HG03025 (cell line): ENCODE measurements around the gene CDS2.

Experiments used
- ATAC-seq: cut with Tn5 transposase; IDR thresholded peaks from one replicate; pipeline ENCODE4 v1.9.1; 2021; ENCODE audit warnings: mild to moderate bottlenecking, moderate library complexity; ENCODE audit not compliant: unreplicated experiment, low FRiP score

Gene CDS2

DNA sequence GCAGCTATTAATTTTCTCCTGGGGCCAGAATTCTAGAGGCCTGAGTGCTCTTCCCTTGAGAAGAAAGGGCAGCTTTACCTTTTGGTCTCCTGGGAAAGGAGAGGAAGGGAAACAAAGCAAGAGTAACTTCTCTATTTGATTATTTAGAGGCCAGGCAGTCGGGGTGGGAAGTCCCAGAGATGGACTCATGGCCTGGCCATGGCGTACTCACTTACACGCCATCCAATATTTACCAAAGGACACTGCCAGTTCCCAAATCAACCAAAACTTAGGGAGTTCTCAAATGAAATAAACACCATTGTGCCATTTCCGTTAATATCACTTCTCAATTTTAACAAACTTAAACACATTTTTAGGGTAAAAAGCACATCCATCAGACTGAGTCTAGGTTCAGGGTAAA, 76.6 kb downstream of the CDS2 start:
- no peak for ATAC-seq

GRCh38 chr20:5205348-5206210, 78.8 kb downstream of the CDS2 start:
- ATAC-seq, result peak; percentile 57

GRCh38 chr20:5207138-5207537, 80.3 kb downstream of the CDS2 start:
- ATAC-seq, result no peak

DNA sequence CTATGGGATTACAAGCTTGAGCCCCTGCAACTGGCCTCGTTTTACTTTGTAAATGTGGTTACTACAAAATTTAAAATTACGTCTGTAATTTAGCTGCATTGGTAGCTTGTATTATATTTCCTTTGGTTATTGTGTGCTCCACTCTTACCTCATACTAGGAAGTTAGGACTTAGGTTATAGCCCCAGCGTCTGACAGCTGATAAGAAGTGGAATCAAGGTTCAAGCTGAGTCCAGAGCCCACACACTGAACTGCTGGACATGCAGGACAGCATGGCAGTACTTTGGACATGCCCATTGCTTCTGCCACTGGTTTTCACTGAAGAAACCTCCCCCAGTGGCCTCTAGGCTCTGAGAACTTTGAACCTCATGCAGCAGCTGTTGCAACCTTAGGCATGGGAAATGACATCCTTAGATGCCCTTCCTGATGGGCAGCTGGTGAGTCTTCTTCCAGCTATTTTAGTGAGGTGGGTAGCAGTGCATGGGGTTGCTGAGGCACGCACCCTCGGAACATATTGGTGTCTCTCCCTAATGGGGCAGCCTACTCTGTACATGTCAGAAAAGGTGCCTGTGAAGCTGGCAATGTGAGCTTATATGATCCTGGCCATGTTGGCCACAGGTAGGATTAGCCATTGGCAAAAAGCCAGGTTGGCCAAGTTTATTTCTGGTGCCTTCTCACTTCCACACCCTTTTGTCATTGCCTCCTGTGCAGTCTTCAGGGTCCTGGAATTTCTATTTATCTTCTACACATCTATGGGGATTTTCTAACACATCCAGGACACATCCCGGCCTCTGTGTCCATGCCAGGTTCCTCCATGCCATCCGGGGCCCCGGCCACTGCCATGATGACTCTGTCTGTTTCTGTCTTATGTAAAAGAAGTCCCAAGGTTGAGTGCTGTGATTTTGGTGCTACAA, 85.3 kb downstream of the CDS2 start:
- no peak for ATAC-seq

DNA sequence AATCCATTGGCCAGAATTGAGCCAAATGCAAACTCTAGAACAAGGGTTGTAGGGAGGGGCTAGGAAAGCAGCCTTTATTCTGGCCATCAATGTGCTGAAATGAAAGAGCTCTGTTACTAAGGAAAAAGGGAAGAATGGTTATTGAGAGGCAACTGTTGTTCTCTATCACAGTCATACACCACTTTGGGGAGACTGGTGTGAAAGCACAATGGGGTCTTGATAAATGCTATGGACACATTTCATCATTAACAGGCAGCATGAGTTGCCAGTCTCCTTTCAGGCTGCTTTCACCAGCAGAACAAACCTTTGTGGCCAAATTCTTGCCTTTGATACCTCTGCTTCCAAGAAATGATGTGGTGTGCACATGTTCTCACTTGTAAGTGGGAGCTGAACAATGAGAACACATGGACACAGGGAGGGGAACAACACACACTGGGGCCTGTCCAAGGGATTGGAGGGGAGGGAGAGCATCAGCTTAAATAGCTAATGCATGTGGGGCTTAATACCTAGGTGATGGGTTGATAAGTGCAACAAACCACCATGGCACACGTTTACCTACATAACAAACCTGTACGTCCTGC, 86.2 kb downstream of the CDS2 start:
- no peak for ATAC-seq

DNA sequence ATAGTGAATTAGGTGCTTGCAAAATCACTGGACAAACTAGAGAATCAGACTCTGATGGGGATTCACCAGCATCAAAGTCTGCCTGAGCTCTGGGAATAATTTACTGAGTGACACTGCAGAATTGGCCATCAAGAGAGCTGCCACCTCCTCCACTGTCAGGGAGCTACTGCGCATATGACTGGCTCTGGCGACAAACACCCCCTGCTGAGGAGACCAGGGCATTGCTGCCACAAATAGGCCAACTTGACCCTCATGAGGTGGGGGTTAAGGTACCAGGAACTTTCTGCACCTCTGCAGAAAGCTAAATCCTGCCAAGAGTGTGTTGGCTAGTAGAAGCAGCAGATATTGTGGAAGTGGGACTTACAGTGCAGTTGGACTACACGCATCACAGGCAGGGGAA, 88.0 kb downstream of the CDS2 start:
- no peak for ATAC-seq

DNA sequence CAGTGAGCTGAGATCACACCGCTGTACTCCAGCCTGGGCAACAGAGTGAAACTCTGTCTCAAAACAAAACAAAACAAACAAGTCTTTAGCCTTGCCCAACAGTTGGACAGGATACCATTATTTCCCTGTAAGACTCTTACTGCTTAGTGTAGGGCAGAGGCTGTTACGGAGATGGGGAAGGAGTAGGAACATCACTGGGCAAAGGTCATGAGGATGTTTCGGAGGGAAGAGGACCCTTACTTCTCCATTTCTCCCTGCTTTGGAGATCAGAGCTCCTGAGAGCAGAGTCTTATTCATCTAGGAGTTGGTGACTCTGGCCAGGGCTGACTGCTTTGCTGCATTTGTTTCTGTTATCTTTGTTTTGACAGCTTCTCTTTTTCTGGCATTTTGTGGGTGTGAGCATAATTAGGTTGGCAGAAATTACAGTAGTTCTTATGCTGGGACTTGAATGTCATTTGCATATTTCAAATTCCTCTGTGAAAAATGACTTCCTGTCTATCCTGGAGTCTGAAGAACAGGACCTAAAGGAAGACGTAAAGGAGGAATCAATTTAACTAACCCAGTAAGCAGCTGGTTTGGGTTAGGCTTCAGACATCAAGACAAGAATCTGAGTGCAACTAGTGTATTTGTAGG, 89.0 kb downstream of the CDS2 start:
- ATAC-seq, result no peak

- ATAC-seq, result no peak
These were observed 89.9 kb downstream of the CDS2 start for GRCh38 chr20:5216663-5217062.

DNA sequence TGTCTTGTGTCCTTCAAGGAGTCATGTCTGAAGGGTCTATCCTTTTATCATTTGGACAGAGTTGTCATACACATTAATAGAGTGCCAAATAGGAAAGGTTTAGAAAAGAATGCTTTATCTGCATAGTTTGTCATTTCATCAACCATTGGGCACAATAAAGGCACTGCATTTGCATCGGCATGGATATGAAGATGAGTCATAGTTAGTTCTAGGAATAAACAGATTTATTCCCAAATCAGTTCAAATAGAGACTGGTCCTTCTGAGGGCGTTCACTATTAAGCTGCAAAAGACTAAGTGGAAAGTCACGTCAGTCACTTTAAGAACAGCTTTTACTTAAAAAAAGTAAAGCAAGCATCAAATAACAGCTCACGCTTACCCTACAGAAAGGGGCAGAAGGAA, 90.8 kb downstream of the CDS2 start:
- no peak for ATAC-seq

- ATAC-seq, result no peak
These were observed 93.7 kb downstream of the CDS2 start for GRCh38 chr20:5220321-5221060.

- no peak for ATAC-seq
These were observed 94.2 kb downstream of the CDS2 start for GRCh38 chr20:5221061-5221430.

DNA sequence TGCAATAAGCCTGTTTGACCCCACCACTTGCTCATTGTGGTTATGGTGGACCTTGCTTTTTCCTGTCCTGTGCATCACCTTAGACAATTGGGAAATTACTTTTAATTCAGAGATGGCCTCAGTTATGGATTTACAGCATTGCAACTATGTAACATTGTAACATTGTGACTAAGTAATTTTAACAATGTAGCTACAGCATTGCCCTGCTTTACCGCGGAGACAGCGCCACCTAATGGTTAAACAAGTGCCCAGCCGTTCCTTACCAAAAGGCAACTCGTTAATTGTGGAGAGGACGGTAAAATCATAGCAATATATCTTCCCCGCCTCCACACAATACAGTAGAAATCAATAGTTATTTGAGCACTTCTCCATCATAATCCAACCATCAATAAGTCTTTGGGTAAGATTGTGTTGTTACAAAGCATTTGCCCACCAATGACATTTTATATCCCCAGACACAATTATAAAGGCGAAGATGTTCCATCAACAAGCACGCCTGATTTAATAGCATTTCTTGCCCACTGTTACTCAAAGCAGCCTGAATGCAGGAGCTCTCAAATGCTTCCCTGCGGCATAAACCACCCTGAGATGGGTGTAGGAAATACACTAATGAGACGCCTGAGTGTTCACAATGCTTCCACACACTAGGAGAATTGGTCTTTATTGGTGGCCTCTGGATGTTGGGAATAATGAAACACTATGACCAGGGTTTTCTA, 96.3 kb downstream of the CDS2 start:
- no peak for ATAC-seq

GRCh38 chr20:5230544-5230943, 103.7 kb downstream of the CDS2 start:
- ATAC-seq, result no peak

DNA sequence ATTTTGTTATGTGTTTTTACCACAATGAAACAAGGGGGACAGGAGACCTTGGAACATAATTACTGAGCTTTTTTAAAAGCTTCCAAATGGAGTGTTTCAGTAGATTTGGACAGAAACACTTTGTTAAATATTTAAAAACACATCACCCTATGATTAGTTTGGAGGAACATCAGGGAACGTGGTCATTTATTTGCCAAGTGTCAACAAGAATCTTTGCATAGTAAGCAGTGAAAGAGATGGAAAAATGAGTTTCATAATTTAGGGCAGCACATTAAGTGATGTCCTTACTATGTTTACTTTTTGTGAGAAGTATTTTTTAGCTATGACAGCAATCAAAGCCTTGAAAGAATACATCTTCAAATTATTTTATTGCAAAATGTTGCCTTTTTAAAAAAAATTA, 107.3 kb downstream of the CDS2 start:
- no peak for ATAC-seq

GRCh38 chr20:5234978-5235377, 108.2 kb downstream of the CDS2 start:
- no peak for ATAC-seq
